ENCODE data around the gene KCNB1.
"Not testable (repeated sequence)": the region's sequence is repeated elsewhere in the genome, so short reads cannot be mapped to it uniquely, and the experiment has no call there.

KCNB1 gene

DNA sequence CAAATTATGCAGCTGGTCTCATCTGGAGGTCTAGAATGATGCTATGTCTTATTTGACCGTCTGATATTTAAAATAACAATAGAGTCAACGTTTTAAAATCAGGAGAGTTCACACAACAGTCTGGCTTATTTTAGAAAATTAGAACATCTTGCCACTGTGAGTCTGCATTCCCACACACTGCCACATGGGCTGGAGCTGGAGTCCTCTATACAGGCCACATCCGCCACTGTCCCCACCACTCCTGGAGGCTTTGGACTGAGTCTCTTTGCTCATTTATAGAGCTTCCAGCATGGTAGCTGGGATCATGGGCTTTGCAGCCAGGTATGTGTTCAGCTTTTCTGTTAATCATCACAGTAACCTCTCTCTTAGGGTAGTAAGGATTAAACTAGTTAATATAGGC, 135.8 kb downstream of the KCNB1 start:
- DNase-seq, result no peak

DNA sequence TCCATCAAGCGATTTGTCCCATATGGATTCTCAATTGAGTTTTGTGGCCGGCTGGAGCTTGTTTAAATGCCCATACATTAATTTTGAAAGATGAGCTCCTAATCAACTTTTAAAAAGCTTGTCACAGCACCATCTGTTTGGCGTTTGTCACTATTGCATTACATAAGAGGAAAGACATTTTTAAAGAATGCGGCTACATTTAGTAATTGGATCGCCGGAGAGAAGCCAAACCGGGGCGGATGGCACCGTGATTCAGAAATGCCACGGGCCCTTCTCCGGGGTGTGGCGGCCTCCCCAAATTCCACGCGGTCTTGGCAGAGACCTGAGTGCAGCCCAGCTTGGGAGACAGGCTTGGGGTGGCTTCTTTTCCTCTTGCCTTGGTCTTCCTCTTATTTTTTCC, 136.9 kb downstream of the KCNB1 start:
- no peak for DNase-seq

DNA sequence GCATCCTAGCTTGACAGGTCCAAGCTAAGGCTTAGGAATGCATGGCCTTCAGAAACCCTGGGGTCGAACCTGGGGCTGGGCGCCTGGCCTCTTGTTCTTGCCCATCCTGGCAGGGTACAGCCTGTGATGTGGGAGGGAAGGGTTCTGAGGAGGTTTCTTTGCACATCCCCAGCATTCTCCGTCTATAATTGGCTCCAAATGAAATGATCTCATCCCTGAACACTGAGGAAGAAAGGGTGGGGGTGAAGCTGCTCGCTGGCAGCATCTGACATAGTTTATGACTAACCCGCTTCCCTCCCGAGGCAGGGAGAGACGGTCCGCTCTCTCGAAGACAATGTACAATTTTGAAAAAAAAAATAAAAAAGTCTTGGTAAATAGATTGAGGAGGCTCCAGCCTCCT, 137.5 kb downstream of the KCNB1 start:
- no peak for DNase-seq

DNA sequence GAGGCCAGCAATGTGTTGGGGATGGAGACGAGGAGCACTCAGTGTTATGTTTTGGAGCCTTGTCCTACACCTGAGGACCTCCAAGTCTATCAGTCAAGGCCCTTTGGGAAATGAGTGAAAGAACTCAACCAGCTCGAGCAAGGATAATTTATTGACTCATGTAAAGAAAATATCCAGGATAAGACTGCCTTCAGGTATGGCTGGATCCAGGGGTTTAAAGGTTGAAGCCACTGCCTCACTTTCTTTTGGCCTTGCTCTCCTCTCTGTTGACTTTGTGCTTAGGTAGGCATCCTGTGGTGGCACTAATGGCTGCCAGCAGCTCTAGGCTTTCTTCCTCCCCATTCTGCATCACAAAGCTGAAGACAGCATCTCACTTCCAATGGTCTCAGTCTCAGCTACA, 138.3 kb downstream of the KCNB1 start:
- no peak for DNase-seq

DNA sequence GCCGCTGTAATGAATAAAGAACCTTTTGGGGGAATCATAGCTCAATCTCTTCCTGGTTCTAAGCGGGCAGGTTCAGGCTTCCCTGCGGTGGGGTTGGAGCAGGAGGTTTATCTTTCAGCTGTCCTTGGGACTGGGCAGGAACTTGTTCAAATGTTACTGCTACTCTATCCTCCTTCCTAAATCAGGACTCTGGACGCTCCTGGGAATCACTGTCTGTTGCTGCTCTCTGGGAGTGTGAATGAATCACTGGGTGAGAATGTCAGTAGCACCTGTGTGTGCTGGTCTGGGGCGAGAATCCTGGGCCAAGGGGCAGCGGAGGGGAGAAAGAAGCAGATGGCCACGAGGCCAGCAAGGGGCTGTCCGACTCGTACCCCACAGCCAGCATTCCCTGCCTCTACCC, 139.2 kb downstream of the KCNB1 start:
- DNase-seq, result no peak

DNA sequence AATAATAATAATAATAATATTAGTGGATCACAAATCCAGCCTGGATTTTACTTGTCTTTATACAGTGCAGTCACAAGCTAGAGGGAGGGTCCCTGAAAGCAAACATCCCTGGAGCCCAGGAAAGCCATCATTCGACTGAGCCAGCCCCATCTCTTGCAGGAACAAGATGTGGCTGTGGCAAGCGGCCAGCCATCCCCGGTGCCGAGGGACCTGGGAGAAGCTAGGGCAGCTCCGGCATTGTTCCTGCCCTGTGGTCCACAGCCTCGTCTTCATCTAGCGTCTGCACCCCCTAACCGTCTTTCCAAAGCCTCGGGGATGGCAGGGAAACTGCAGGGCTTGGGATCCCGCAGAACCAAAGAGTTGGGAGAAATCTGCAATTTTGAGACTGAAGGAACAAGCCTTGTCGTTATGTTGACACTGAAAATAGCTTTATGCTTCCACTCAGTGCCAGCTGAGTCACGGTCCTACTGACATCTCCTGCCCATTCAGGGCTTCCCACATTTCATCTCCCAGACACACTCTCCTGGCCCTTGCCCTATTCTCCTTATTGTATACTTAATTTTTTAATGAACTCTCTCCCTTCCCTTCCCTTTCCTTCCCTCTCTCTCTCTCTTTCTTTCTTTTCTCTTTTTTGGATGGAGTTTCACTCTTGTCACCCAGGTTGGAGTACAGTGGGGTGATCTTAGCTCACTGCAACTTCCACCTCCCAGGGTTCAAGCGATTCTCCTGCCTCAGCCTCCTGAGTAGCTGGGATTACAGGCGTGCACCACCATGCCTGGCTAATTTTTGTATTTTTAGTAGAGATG, 142.1 kb downstream of the KCNB1 start:
- DNase-seq, result no peak

DNA sequence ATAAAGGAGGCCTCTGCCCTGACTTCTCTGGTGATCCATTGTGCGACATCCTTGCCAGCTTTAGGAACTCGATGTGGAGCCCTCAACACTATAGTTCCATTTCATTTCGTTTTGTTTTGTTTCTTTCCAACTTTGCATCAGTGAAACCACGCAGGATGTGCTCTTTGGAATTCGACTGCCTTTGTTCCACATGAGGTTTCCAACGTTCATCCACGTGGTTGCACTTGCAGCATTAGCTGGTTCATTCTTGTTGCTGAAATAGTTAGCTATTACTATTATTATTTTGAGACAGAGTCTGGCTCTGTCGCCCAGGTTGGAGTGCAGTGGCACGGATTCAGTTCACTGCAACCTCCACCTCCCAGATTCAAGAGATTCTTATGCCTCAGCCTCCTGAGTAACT, 143.3 kb downstream of the KCNB1 start:
- no peak for DNase-seq

DNA sequence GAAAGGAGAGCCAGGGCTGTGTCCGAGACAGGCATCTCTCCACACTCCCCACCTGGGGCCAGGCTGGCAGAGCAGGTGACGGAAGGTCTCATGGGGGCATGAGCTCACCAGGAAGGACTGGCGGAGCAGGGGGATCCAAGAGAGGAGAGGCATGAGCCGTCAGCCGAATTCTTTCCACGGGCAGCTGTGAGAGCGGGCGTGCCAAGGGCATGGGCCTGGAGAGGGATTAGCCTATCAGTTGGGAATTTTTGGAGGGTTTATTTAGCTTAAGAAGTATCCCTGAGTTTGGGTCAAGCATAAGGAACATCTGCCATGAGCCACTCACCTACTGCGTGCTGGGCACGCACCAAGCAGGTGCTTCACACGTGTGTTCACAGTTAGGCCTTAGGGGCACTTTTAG, 144.4 kb downstream of the KCNB1 start:
- no peak for DNase-seq

DNA sequence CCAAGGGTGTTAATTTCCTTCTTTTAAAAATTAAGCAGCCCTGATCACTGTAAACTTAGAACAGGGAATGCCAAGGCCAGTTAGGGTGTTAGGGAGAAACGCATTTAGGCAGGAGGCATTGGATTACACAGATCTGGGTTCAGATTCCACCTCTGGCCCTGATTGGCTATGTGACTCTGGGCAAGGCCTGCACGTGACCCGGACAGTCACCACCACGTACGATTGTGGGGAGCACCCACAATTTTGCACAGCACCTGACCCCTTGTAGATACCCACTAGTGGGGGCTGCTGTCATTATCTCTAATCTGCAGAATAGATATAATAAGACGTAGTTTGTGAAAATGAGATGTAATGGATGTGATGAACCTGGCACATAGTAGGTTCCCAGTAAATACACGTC, 145.1 kb downstream of the KCNB1 start:
- no peak for DNase-seq

DNA sequence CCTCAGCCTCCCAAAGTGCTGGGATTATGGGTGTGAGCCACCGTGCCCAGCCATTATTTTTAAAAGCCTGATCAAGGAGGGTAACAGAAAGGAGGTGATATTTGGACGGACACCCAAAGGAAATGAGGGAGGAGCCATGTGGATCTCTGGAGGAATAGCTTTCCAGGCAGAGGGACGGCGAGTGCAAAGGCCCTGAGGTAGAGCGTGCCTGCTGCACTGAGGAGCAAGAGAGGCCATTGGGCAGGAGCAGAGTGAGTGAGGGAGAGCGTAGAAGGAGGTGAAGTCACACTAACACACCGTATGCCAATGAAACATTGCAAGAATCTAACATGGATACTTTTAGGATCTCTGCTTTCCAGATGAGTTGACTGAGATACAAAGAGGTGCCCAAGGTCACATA, 145.7 kb downstream of the KCNB1 start:
- no peak for DNase-seq

DNA sequence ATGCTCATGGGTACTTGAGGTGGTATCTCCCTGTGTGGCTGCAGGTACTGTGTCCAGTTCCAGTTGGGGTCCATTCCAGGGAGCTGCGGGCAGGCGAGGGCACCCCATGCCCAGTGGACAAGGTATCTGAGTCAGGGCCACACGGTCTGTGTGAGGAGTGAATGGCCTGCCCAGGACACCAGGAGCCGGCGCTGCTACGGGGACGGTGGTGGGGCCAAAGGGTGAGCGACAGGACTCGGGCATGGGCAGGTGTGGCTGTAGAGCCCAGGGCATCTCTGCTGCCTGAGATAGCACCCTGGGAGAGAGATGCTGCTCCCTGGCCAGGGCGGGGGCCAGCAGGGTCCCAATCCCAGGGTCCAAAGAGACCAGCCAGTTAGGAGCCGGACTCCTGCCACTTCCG, 147.0 kb downstream of the KCNB1 start:
- no peak for DNase-seq

DNA sequence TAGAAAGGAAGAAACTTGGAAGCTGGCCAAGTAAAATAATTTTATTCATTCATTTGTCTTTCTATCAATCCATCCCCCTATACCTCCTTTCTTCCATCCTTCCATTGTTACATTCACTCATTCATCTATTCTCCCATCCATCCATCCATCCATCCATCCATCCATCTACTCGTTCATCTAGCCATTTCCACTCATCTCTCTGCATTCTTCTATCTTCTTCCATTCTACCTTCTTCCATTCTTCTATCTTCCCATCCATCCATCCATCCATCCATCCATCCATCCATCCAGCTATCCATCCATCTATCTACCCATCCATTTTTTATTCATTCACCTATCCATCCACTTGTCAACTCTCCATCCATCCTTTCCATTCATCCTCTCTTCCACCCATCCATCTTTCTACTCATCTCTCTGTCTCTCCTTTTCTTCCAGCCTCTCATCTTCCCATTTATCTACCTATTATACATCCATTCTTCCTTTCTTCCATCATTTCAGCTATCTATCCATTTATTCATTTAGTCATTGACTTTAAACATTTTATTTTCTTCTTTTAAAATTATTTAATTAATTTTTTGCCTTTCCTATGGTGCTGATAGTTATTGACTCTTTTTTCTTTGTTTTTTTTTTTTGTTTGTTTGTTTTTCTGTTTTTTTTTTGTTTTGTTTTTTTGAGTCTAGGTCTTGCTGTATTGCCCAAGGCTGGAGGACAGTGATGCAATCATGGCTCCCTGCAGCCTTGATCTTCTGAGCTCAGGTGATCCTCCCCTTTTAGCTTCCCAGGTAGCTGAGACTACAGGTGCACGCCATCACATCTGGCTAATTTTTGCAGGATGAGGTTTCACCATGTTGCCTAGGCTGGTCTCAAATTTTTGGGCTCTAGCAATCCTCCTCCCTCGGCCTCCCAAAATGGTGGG, 151.5 kb downstream of the KCNB1 start:
- DNase-seq, result no peak

DNA sequence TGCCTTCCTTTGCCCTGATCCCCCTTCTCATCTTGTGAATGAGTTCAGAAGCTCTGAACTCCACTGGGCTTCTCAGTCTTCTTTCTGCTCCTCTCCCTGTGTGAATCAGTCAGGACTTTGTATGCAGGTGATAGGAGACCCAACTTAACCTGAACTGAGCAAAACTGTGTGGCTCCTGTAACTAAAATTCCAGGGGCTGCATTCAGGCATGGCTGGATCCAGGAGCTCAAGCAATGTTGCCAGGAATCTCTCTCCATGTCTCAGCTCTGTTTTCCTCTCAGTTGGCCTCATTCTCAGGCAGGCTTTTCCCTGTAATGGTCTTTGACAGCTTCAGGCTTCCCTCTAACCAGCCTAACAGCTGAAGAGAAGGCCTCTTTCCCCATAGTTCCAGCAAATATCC, 153.7 kb downstream of the KCNB1 start:
- no peak for DNase-seq

DNA sequence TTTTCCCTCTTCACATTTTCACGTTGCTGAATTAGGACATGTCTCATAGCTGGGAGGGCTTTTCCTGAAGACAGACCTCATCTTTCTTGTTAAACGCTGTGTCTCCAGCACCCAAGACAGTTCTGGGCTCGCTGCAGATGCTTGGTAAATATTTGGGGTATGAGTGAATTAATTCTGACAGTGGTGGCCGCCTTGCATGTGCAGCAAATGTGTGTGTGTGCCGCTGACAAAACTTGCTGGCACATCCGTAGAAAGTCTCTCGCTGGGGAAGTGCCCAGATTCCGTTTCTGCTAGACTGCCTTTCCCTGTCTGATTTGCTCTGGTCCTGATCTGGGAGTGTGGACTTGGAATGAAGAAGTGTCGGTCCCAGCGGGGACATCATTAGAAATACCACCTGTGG, 156.4 kb downstream of the KCNB1 start:
- DNase-seq, result no peak

DNA sequence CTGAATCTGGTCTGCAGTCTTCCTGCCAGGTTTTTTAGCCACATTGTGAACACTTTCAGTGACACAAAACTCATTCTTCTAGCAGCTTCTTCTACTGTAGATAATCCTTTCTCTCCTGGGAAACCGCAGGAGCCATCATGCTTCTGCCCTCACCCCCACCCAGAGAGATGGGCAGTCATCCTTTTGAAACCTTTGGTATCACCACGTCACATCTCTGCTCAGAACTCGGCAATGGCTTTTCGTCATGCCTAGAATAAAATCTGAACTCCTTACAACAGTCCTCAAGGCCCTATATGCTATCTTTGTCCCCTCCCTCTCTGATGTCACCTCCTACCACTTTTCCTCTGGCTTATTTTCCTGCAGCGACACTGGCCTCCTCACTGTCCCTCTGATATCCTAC, 158.2 kb downstream of the KCNB1 start:
- no peak for DNase-seq

DNA sequence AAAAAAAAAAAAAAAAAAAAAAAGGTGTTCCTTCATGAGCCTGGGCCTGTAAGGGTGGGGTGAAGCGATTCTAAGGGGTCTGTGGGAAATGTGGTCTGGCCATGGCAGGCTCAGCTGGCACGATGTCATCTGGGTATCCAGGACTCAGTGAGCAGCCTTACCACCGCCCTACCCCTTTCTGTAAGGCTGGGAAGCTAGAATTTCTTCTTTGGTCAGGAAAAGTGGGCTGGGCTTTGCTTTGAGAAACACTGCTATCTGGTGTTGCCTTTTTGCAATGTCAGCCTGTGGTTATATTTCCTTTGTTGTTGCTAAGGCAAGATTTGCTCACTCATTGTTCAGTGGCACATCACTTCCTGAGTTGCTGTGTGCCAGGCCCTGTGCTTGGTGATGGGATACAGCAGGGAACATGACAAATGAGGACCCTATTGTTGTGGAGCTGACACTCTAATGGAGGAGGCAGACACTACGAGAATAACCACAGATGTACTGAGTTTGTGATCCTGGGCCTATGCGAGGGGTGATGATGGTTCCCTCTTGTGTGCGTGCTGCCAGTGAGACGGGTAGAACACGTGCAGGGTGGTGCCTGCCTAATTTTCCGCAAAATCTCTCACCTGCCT, 158.7 kb downstream of the KCNB1 start:
- peak; percentile 74 for DNase-seq

DNA sequence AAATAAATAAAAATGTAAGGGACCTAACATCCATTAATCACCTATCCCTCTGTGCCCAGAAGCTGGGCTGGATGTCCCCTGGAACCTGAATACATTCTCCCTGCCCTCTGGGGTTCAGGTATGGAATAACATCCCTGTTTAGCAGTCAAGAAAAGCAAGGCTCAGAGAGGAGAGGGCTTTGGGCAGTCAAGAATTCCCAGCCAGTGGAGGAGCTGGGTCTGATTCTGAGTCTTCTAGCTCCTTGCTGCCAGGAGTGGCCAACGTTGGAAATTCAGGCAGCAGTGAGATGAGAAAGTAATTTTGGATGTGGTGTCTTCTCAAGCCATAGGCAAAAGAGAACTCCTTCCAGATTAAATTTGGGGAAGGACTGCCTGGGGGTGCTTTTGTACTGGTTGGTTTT, 162.0 kb downstream of the KCNB1 start:
- peak; percentile 26 for DNase-seq

DNA sequence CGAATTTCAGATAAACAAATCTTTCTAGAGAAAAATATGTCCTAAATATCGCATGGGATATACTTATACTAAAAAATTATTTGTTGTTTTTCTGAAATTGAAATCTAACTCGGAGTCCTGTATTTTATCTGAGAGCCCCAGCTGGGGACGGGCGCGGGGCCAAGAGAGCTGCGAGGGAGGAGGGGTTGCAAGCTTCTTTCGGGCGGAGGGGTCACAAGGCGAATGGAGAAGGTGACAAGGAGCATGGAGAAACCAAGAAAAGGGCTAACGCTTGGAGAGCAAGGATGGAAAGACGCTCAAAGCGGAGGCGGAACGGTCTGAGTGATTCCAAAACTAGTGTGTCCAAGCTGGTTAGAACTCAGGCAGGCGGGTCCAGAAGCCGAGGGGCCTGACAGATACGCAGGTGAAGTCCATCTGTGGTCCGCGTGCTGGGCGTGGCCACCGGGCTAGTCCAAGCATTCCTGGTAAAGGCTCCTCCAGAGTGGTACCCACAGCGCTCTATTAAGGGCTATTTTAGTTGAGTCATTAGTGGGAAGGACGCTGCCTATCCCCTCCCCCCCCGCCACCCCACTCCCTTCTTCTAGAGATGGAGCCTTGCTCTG, 163.2 kb downstream of the KCNB1 start:
- peak; percentile 64 for DNase-seq

DNA sequence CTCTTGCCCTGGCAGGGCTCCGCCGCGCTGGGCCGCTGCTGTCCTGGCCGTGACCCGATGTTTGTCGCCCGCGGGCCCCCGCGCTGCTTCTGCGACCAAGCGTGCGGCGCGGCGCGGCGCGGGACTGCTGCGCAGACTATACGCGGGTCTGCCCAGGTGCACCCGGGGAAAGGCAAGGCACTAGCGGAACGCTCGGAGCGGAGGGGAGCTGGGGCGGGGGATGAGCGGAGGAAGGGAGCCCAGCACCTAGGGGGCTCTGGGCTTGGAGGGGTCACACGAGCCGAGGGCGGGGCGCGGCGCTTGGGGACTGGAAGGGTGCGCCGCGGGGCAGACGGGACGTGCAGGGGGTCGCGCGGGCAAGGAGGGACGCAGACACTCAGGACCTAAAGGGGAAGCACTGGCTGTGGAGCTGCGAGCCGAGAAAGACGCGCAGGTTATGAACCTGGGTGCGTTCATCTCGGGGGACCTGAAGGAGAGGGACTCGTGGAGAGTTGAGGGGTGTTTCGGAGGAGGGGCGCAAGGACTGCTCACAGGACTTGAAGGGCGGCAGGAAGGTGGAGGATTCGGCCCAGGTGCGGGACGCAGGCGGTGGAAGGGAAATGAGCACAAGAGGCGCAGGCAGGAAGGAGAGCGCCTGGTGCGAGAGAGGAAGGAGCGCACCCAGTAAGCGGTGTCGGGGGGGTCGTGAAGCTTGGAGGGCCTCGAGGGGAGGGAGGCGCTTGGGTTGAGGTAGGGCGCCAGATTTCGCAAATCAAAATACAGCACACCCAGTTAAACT, 163.8 kb downstream of the KCNB1 start:
- no peak for DNase-seq

DNA sequence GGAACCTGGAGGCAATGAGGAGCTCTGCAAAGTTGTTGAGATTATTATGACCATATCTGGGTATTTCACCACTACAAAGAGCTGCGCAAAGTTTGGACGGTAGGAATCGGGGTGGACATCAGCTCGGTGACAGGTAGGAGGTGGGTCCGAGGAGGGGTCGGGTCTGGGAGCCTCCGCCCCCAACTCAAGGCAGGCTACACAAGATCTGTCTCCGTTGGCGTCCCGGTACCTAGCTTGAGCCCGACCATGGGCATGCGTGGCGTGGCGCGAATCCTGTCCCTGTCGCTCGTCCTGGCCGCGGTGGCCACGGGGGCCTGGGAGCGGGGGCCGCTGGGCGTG, 164.4 kb downstream of the KCNB1 start:
- DNase-seq, result no peak

DNA sequence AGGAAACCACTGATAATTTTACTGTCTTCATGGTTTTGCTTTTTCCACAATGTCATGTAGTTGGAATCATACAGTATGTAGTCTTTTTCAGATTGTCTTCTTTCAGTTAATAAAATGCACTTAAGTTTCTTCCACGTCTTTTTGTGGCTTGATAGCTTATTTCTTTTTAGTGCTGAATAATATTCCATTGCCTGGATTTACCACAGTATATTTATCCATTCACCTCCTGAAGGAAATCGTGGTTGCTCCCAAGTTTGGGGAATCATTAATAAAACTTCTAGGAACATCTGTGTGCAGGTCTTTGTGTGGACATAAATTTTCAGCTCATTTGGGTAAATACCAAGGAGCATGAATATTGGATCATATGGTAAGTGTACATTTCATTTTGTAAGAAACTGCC, 165.8 kb downstream of the KCNB1 start:
- DNase-seq, result no peak

DNA sequence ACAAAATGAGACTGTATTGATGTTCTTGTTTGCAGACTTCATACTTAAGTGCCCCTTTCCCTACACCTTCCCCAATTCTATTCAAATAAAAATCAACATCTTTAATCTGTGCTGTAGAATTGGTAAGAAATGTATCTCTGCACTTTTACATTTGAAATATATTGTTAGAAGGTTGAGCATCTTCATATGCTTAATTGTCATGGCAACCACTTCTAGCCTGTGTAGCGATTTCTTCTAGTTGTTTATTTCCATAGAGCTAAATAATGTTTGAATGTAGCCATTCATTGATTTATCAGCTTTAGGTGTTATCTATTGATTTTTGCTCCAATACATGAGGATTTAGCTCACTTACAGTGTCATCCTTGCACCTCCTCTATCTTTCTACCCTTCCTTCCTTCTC, 166.9 kb downstream of the KCNB1 start:
- no peak for DNase-seq

DNA sequence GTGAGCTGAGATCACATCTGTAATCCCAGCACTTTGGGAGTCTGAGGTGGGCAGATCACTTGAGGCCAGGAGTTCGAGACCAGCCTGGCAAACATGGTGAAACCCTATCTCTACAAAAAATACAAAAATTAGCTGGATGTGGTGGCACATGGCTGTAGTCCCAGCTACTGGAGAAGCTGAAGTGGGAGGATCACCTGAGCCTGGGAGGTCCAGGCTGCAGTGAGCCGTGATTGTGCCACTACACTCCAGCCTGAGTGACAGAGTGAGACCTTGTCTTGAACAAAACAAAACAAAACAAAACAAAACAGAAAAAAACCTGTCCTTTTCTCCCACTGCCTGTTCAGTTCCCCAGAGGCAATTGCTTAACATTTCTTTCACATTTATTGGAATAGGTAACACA, 168.4 kb downstream of the KCNB1 start:
- DNase-seq, result not testable (repeated sequence)

Measured in hematopoietic multipotent progenitor cell treated with erythropoietin and hydrocortisone succinate and interleukin-3 and kit ligand, for 8 days (in vitro differentiated cells).